PFSK-1 (cell line): ENCODE measurements around the gene CHRNB2.

Experiments
- FOXP2 ChIP-seq: optimal IDR thresholded peaks from 2 replicates; pipeline ENCODE3; 2011; ENCODE audit warnings: borderline replicate concordance, control low read depth, inconsistent platforms; ENCODE audit not compliant: insufficient read depth; ENCODE audit errors: extremely low read length, extremely low read depth
- POLR2AphosphoS5 ChIP-seq: IDR thresholded peaks from 2 replicates; pipeline ENCODE4 v1.6.1; 2012; ENCODE audit warnings: low read depth, mild to moderate bottlenecking, control low read depth, low read length, moderate library complexity
- REST ChIP-seq, 2 experiments: IDR thresholded peaks; 2 replicates each; pipeline versions ENCODE4 v1.6.1 to v1.8.0; 2011 to 2012; ENCODE audit warnings: low read depth in 2 of 2, low read length in 2 of 2, control low read depth in 1 of 2, inconsistent platforms in 1 of 2, mild to moderate bottlenecking in 1 of 2, moderate library complexity in 1 of 2; ENCODE audit not compliant: insufficient read depth in 1 of 2
- SIN3A ChIP-seq: IDR thresholded peaks from 2 replicates; pipeline ENCODE4 v1.6.1; 2012; ENCODE audit warnings: mild to moderate bottlenecking, low read length, moderate library complexity, borderline replicate concordance; ENCODE audit not compliant: insufficient read depth
- TAF1 ChIP-seq: IDR thresholded peaks from 2 replicates; pipeline ENCODE4 v1.6.1; 2012; ENCODE audit warnings: low read length, control low read depth, borderline replicate concordance; ENCODE audit not compliant: insufficient read depth

Gene CHRNB2

DNA sequence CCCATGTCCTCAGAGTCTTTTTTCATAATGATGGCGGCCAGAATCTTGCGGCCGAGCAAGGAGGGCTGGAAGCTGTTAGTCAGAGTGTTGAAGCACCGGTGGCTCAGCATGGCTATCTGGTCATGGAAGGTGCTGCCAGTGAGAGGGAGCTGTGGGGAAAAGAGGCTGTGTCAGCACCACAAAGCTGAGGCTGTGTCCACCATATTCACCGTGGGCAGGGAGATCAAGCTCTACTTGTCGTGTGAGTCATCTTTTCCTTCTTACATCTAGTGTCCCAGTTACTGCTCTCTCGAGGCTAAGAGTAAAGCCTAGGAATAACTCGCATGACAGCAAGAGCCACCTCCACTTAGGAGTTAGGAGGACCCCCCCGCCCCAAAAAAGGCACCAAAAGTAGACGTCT lies 22.2 kb downstream of the CHRNB2 start:
- TF ChIP-seq TAF1: no peak

- TF ChIP-seq SIN3A: no peak
- no peak for TF ChIP-seq REST (IDR thresholded peaks at IDR 0.05; ENCODE audit: insufficient read depth in 1 of 2, low read depth in 2 of 2, low read length in 2 of 2)
- TF ChIP-seq POLR2AphosphoS5: no peak
- TF ChIP-seq TAF1: no peak
- TF ChIP-seq FOXP2: no peak
These were observed 23.2 kb downstream of the CHRNB2 start for GRCh38 chr1:154590756-154591155.

- no peak for TF ChIP-seq FOXP2
- TF ChIP-seq TAF1: no peak
- no peak for TF ChIP-seq POLR2AphosphoS5
- TF ChIP-seq SIN3A: no peak
- no peak for TF ChIP-seq REST (IDR thresholded peaks at IDR 0.05; ENCODE audit: insufficient read depth in 1 of 2, low read depth in 2 of 2, low read length in 2 of 2)
These were observed 23.6 kb downstream of the CHRNB2 start for GRCh38 chr1:154591206-154591605.

GRCh38 chr1:154593390-154593789 lies 25.8 kb downstream of the CHRNB2 start:
- TF ChIP-seq SIN3A (no peak), POLR2AphosphoS5 (no peak), FOXP2 (no peak), TAF1 (no peak), REST (IDR thresholded peaks at IDR 0.05; ENCODE audit: insufficient read depth in 1 of 2, low read depth in 2 of 2, low read length in 2 of 2) (no peak)

DNA sequence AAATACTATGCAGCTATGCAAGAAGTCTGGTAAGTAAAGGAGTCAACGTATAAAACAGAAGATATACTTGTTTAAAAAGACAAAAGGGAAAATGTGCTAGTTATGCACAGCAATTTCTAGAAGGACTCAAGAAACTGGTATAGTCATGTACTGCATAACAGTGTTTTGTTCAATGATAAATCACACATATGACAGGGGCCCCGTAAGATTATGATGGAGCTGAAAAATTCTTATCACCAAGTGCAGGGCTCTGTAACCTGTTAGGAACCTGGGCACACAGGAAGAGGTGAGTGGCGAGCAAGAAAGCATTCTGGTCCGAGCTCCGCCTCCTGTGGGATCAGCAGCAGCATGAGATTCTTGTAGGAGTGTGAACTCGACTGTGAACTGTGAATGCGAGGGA lies 27.2 kb downstream of the CHRNB2 start:
- TF ChIP-seq FOXP2 (no peak), POLR2AphosphoS5 (no peak), REST (IDR thresholded peaks at IDR 0.05; ENCODE audit: insufficient read depth in 1 of 2, low read depth in 2 of 2, low read length in 2 of 2) (no peak), SIN3A (no peak), TAF1 (no peak)
